Sciatic nerve (tissue), 2 donors: Measurements from ENCODE around the gene HERPUD2. TPM values are rescaled to one million over a fixed set of nuclear protein-coding genes. Genes with fewer than 3 reads are reported as not detected.
A peak's percentile ranks its signal among the peaks of the same experiment; 100 is the strongest.
"Not testable (repeated sequence)": the region's sequence is repeated elsewhere in the genome, so short reads cannot be mapped to it uniquely, and the experiment has no call there.

Experiments
- ATAC-seq: fragments of 200-7000 bp; cut with Tn5 transposase; one replicate; pipeline ENCODE4 v1.9.1; 2020; ENCODE audit warnings: mild to moderate bottlenecking, moderate library complexity
- DNase-seq: peaks from one replicate; pipeline ENCODE4 v3.0.0-alpha.2; 2020; ENCODE audit warnings: low spot score
- intact Hi-C: fragments of 100-400 bp; cut with DNase I; formaldehyde crosslinking; loops from one replicate; pipeline ENCODE4 v1.14.2; 2022
- total RNA-seq: library from RNA; stranded (reverse); fragmentation: NEBNext Ultra II Directional; extraction: Animal tissue kit (Norgen Biotek cat#: 25700); gene quantifications from one replicate; pipeline ENCODE4 v1.2.1, GENCODE V29; 2021
- donor health status: DM: no; HTN: no; CAD: no.
- donor health status: DM: no; HTN: no; CAD: no.

Gene HERPUD2
- total RNA-seq, 1 donor from 2014 or later, result 33.8 TPM

GRCh38 chr7:35716038-35716803, 21.3 kb upstream of the HERPUD2 start:
- ATAC-seq (peak; percentile 69), DNase-seq (no peak)
- intact Hi-C loops, result no loop called here

- intact Hi-C loops, result loop anchor here (5.0 kb wide), 1 partner anchor 192 kb away; no protein-coding TSS in a partner anchor
- ATAC-seq (no peak), DNase-seq (no peak)
Measured at GRCh38 chr7:35714862-35715261, 19.9 kb upstream of the HERPUD2 start.

- no peak for DNase-seq
- no peak for ATAC-seq
- intact Hi-C loops, result loop anchor here (5.0 kb wide), 1 partner anchor 193 kb away; no protein-coding TSS in a partner anchor
Measured at GRCh38 chr7:35714407-35714806, 19.5 kb upstream of the HERPUD2 start.

GRCh38 chr7:35712563-35713226, 17.8 kb upstream of the HERPUD2 start:
- no peak for ATAC-seq

GRCh38 chr7:35707422-35707821, 12.5 kb upstream of the HERPUD2 start:
- ATAC-seq (no peak), DNase-seq (no peak)
- intact Hi-C loops, result no loop called here

More at GRCh38 chr7:35712563-35713226, 17.8 kb upstream of the HERPUD2 start:
- intact Hi-C loops, result loop anchor here (5.0 kb wide), 1 partner anchor 195 kb away; no protein-coding TSS in a partner anchor
- no peak for DNase-seq

GRCh38 chr7:35705932-35706461, 11.1 kb upstream of the HERPUD2 start:
- ATAC-seq, result no peak
- no peak for DNase-seq
- intact Hi-C loops, result no loop called here

- no peak for ATAC-seq
- intact Hi-C loops, result no loop called here
- no peak for DNase-seq
Measured at GRCh38 chr7:35704261-35704660, 9.3 kb upstream of the HERPUD2 start.

- DNase-seq, result no peak
- no peak for ATAC-seq
- intact Hi-C loops, result no loop called here
Measured at GRCh38 chr7:35702541-35702940, 7.6 kb upstream of the HERPUD2 start.

- ATAC-seq (no peak), DNase-seq (no peak)
- intact Hi-C loops, result no loop called here
Measured at GRCh38 chr7:35701287-35701900, 6.5 kb upstream of the HERPUD2 start.

GRCh38 chr7:35700865-35701264, 5.9 kb upstream of the HERPUD2 start:
- no peak for ATAC-seq
- intact Hi-C loops, result no loop called here
- DNase-seq, result no peak

GRCh38 chr7:35700333-35700732, 5.4 kb upstream of the HERPUD2 start:
- no peak for DNase-seq
- intact Hi-C loops, result no loop called here
- ATAC-seq, result no peak

GRCh38 chr7:35699796-35700305, 4.9 kb upstream of the HERPUD2 start:
- ATAC-seq (no peak), DNase-seq (no peak)
- intact Hi-C loops, result no loop called here

- intact Hi-C loops, DNase-seq, ATAC-seq: not testable (repeated sequence)
Measured at GRCh38 chr7:35698382-35698781, 3.4 kb upstream of the HERPUD2 start.

- intact Hi-C loops, result no loop called here
- no peak for ATAC-seq
Measured at GRCh38 chr7:35697414-35698175, 2.7 kb upstream of the HERPUD2 start.

GRCh38 chr7:35695987-35696386, 1.1 kb upstream of the HERPUD2 start:
- ATAC-seq (no peak), DNase-seq (no peak)
- intact Hi-C loops, result no loop called here

More at GRCh38 chr7:35697414-35698175, 2.7 kb upstream of the HERPUD2 start:
- DNase-seq, result no peak

- intact Hi-C loops, result no loop called here
- no peak for DNase-seq
- peak; percentile 1 for ATAC-seq
Measured at GRCh38 chr7:35695473-35695850, 527 bp upstream of the HERPUD2 start.

- intact Hi-C loops, result no loop called here
- ATAC-seq (peak; percentile 16), DNase-seq (peak; percentile 65)
Measured at GRCh38 chr7:35694161-35694783, 663 bp downstream of the HERPUD2 start.

- ATAC-seq (no peak), DNase-seq (no peak)
- intact Hi-C loops, result no loop called here
Measured at GRCh38 chr7:35691827-35692307, 3.1 kb downstream of the HERPUD2 start.
